Panc1 (cell line): ENCODE measurements around the gene RPL10A.

ENCODE experiments used
- CTCF ChIP-seq: fragments of 450-650 bp; IDR thresholded peaks from 2 replicates; pipeline ENCODE4 v1.5.1; 2017; ENCODE audit warnings: mild to moderate bottlenecking
- POLR2AphosphoS5 ChIP-seq: IDR thresholded peaks from 2 replicates; pipeline ENCODE4 v1.6.1; 2012; ENCODE audit warnings: mild to moderate bottlenecking, low read depth, low read length, moderate library complexity
- REST ChIP-seq, 2 experiments: IDR thresholded peaks; 2 replicates each; pipeline ENCODE4 v1.6.1; 2011 to 2012; ENCODE audit warnings: low read depth in 2 of 2, control low read depth in 1 of 2, low read length in 1 of 2, mild to moderate bottlenecking in 1 of 2, moderate library complexity in 1 of 2; ENCODE audit not compliant: insufficient read depth in 1 of 2
- SIN3A ChIP-seq: IDR thresholded peaks from 2 replicates; pipeline ENCODE4 v1.6.1; 2012; ENCODE audit warnings: low read depth, mild to moderate bottlenecking, low read length, moderate library complexity, borderline replicate concordance; ENCODE audit not compliant: insufficient read depth

- TF ChIP-seq CTCF (no peak), POLR2AphosphoS5 (no peak), REST (IDR thresholded peaks at IDR 0.05; ENCODE audit: insufficient read depth in 1 of 2, low read depth in 2 of 2, low read length in 1 of 2) (no peak), SIN3A (no peak)
These were observed 40.3 kb upstream of the RPL10A start for GRCh38 chr6:35427851-35428321.
